PC-3 (cell line): ENCODE results near the gene CIDEC. TPM values are rescaled to one million over a fixed set of nuclear protein-coding genes. Genes with fewer than 3 reads are reported as not detected.

Experiments used
- ATAC-seq: fragments of 200-7000 bp; cut with Tn5 transposase; 2 replicates; pipeline ENCODE4 v1.9.1; 2020; ENCODE audit warnings: mild to moderate bottlenecking, moderate library complexity
- BruUV-seq: library from RNA; stranded (reverse); fragments of 400-500 nt; replicated peaks from 2 replicates; lab custom pipeline; 2021; lab: Mats Ljungman, UMichigan
- CTCF ChIA-PET: fragments of 300-600 bp; sonication (Branson Sonifier 250); formaldehyde crosslinking; loops from one replicate; lab custom pipeline; 2022; ENCODE audit warnings: antibody characterized with exemption; lab: Charles Lee
- POLR2A ChIA-PET: fragments of 300-600 bp; sonication (Branson Sonifier 250); formaldehyde crosslinking; loops from one replicate; lab custom pipeline; 2022; ENCODE audit warnings: antibody characterized with exemption; ENCODE audit not compliant: unreplicated experiment; lab: Charles Lee
- DNase-seq: peaks from one replicate; pipeline ENCODE4 v3.0.0-alpha.2; 2015
- H2AFZ ChIP-seq: fragments of 300-600 bp; sonication (generic); 2 replicates; pipeline ENCODE4 v1.6.0; 2016; ENCODE audit warnings: antibody characterized with exemption, low read length
- H3F3A ChIP-seq: fragments of 300-600 bp; sonication (generic); one replicate; pipeline ENCODE4 v1.6.0; 2017; ENCODE audit warnings: antibody characterized with exemption, low read length, control low read depth, mild to moderate bottlenecking; ENCODE audit not compliant: unreplicated experiment
- H3K27ac ChIP-seq: fragments of 300-600 bp; sonication (generic); 2 replicates; pipeline ENCODE4 v1.5.1; 2016; ENCODE audit warnings: mild to moderate bottlenecking, low read length
- H3K27me3 ChIP-seq: fragments of 300-600 bp; sonication (generic); 2 replicates; pipeline ENCODE4 v1.6.1; 2016; ENCODE audit warnings: low read length, mixed read lengths
- H3K36me3 ChIP-seq: fragments of 300-600 bp; sonication (generic); 2 replicates; pipeline ENCODE4 v1.6.1; 2016; ENCODE audit warnings: low read depth, mixed run types, low read length, mixed read lengths
- H3K4me1 ChIP-seq: fragments of 300-600 bp; sonication (generic); 2 replicates; pipeline ENCODE4 v1.5.1; 2016; ENCODE audit warnings: low read length; ENCODE audit not compliant: insufficient read depth
- H3K4me2 ChIP-seq: fragments of 300-600 bp; sonication (generic); 2 replicates; pipeline ENCODE4 v1.6.0; 2016; ENCODE audit warnings: low read length
- H3K4me3 ChIP-seq: fragments of 300-600 bp; sonication (generic); 2 replicates; pipeline ENCODE4 v1.5.1; 2016; ENCODE audit warnings: mild to moderate bottlenecking, low read length, mixed read lengths
- H3K79me2 ChIP-seq: fragments of 300-600 bp; sonication (generic); 2 replicates; pipeline ENCODE4 v1.6.1; 2017; ENCODE audit warnings: low read length, mixed read lengths
- H3K9ac ChIP-seq: fragments of 300-600 bp; sonication (generic); 2 replicates; pipeline ENCODE4 v1.6.0; 2016; ENCODE audit warnings: mild to moderate bottlenecking, low read length
- H3K9me2 ChIP-seq: fragments of 300-600 bp; sonication (generic); replicated peaks from 2 replicates; pipeline ENCODE4 v1.6.1; 2016; ENCODE audit warnings: mixed run types, low read length, mixed read lengths
- H3K9me3 ChIP-seq: fragments of 300-600 bp; sonication (generic); 2 replicates; pipeline ENCODE4 v1.6.1; 2016; ENCODE audit warnings: low read length, mixed read lengths
- H4K20me1 ChIP-seq: fragments of 300-600 bp; sonication (generic); 2 replicates; pipeline ENCODE4 v1.6.1; 2016; ENCODE audit warnings: low read length, mixed read lengths
- EZH2 ChIP-seq: fragments of 300-600 bp; sonication (generic); IDR thresholded peaks from one replicate; pipeline ENCODE4 v1.6.1; 2017; ENCODE audit warnings: antibody characterized with exemption, mild to moderate bottlenecking, low read length; ENCODE audit not compliant: unreplicated experiment
- EZH2phosphoT487 ChIP-seq: fragments of 300-600 bp; sonication (generic); IDR thresholded peaks from 2 replicates; pipeline ENCODE4 v1.6.1; 2018; ENCODE audit warnings: mild to moderate bottlenecking, antibody characterized with exemption, low read length, borderline replicate concordance
- intact Hi-C: fragments of 100-400 bp; cut with micrococcal nuclease; formaldehyde crosslinking; loops from 2 replicates; pipeline ENCODE4 v1.9.0; 2023
- total RNA-seq: library from RNA; depleted of rRNA; stranded (reverse); fragments of >200 nt; gene quantifications from 2 replicates; pipeline ENCODE4 v1.2.3, GENCODE V29; 2014
- TF ChIP-seq, protein P1 (sequence below): fragments of 300-600 bp; sonication (generic); conservative IDR thresholded peaks from 2 replicates; pipeline ENCODE4 v1.5.1; 2017; ENCODE audit warnings: antibody characterized with exemption, low read depth, mild to moderate bottlenecking, low read length

CIDEC gene
- total RNA-seq, 1 experiment from 2014 or later, result not detected

GRCh38 chr3:9828801-9829755 is 51.0 kb downstream of the CIDEC start:
- DNase-seq (no peak), ATAC-seq (no peak)
- no peaks in the 10 kb centered on the region for H3K79me2 ChIP-seq
- no peak overlapping the region for H2AFZ ChIP-seq
- no peaks in the 10 kb centered on the region for H3K4me1 ChIP-seq
- BruUV-seq, result no TSS peak
- no peak overlapping the region for H3K9ac ChIP-seq
- TF ChIP-seq EZH2 (no peak), EZH2phosphoT487 (no peak)
- TF ChIP-seq, protein P1, sequence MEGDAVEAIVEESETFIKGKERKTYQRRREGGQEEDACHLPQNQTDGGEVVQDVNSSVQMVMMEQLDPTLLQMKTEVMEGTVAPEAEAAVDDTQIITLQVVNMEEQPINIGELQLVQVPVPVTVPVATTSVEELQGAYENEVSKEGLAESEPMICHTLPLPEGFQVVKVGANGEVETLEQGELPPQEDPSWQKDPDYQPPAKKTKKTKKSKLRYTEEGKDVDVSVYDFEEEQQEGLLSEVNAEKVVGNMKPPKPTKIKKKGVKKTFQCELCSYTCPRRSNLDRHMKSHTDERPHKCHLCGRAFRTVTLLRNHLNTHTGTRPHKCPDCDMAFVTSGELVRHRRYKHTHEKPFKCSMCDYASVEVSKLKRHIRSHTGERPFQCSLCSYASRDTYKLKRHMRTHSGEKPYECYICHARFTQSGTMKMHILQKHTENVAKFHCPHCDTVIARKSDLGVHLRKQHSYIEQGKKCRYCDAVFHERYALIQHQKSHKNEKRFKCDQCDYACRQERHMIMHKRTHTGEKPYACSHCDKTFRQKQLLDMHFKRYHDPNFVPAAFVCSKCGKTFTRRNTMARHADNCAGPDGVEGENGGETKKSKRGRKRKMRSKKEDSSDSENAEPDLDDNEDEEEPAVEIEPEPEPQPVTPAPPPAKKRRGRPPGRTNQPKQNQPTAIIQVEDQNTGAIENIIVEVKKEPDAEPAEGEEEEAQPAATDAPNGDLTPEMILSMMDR, result no peak
- H3K9me2 ChIP-seq, result no peaks in the 10 kb centered on the region
- H3K27me3 ChIP-seq, result no peaks in the 10 kb centered on the region
- intact Hi-C loops, result no loop called here
- no peak overlapping the region for H3K27ac ChIP-seq
- ChIA-PET CTCF (no interaction called here), POLR2A (interaction anchor here (0.5 kb wide), 1 partner anchor 319 kb away, joined by 13 read pairs; no protein-coding TSS in a partner anchor)
- no peaks in the 10 kb centered on the region for H3F3A ChIP-seq
- H3K9me3 ChIP-seq, result no peaks in the 10 kb centered on the region
- H4K20me1 ChIP-seq, result no peaks in the 10 kb centered on the region
- H3K4me2 ChIP-seq, result no peak overlapping the region
- H3K36me3 ChIP-seq, result no peaks in the 10 kb centered on the region
- H3K4me3 ChIP-seq, result no peak overlapping the region

GRCh38 chr3:9826815-9827573 is 53.1 kb downstream of the CIDEC start:
- peak; percentile 63 for DNase-seq
- no TSS peak for BruUV-seq
- ATAC-seq, result peak; percentile 70
- Histone ChIP-seq H3K9me3 (no peaks in the 10 kb centered on the region), H3K9me2 (no peaks in the 10 kb centered on the region), H3K36me3 (no peaks in the 10 kb centered on the region), H3K79me2 (no peaks in the 10 kb centered on the region), H3K4me2 (no peak overlapping the region), H2AFZ (no peak overlapping the region), H3K4me3 (no peak overlapping the region), H3K9ac (no peak overlapping the region), H3F3A (no peaks in the 10 kb centered on the region), H3K27me3 (no peaks in the 10 kb centered on the region), H3K27ac (no peak overlapping the region), H4K20me1 (no peaks in the 10 kb centered on the region), H3K4me1 (no peaks in the 10 kb centered on the region)
- POLR2A ChIA-PET, result no interaction called here
- intact Hi-C loops, result no loop called here
- TF ChIP-seq, protein P1, result peak; percentile 59
- no peak for TF ChIP-seq EZH2phosphoT487
- CTCF ChIA-PET, result no interaction called here
